Measurements from ENCODE around the gene ITCH.

- TF ChIP-seq USF2 (IDR thresholded peaks at IDR 0.05; ENCODE audit: low read length) (no peak), POLR2AphosphoS5 (IDR thresholded peaks at IDR 0.05; ENCODE audit: low read depth, low read length) (peak; percentile 69), TAF1 (IDR thresholded peaks at IDR 0.05; ENCODE audit: low read depth, low read length) (peak; percentile 64), PHF8 (conservative IDR thresholded peaks at IDR 0.05; ENCODE audit: low read depth, low read length) (no peak), SIN3A (conservative IDR thresholded peaks at IDR 0.05 in 1 of 2, IDR thresholded peaks at IDR 0.05 in 1 of 2; ENCODE audit: low read depth in 1 of 2, low read length in 2 of 2) (peak in 1 of 2 experiments; percentile 53; a peak in 1 of 4 replicates), EP300 (IDR thresholded peaks at IDR 0.05; ENCODE audit: borderline replicate concordance in 1 of 2, low read depth in 2 of 2, low read length in 2 of 2) (no peak), ZNF274 (IDR thresholded peaks at IDR 0.05; ENCODE audit: borderline replicate concordance, extremely low read depth, low read length) (no peak), SP1 (IDR thresholded peaks at IDR 0.05; ENCODE audit: low read depth, low read length) (0 out of 2 replicates have a peak, but pooled peaks have one; percentile 21), BRCA1 (IDR thresholded peaks at IDR 0.05; ENCODE audit: low read depth, low read length) (no peak), GABPA (IDR thresholded peaks at IDR 0.05; ENCODE audit: borderline replicate concordance, insufficient read depth, low read length) (no peak), CTCF (IDR thresholded peaks at IDR 0.05; ENCODE audit: control extremely low read depth in 1 of 3, insufficient read depth in 1 of 3, low read depth in 1 of 3, low read length in 3 of 3) (no peak), NRF1 (IDR thresholded peaks at IDR 0.05; ENCODE audit: low read depth, low read length) (no peak), ATF3 (IDR thresholded peaks at IDR 0.05; ENCODE audit: insufficient read depth, low read depth, low read length) (no peak)
Measured at GRCh38 chr20:34515484-34516246, 152.6 kb downstream of the ITCH start.
